ENCODE results near the gene PTEN.

The PTEN gene

DNA sequence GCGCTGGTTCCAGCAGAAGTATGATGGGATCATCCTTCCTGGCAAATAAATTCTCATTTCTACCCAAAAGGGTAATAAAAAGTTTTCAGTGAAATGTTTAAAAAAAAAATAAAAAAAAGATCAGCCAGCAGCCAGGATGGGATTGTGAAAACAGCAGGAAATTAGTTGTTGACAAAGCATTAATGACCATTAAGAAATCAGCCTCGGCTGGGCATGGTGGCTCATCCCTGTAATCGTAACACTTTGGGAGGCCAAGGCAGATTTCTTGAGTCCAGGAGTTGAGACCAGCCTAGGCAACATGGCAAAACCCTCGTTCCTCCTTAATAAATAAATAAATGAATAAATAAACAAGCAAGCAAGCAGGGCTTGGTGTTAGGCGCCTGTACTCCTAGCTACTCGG lies 82.6 kb downstream of the PTEN start:
- Histone ChIP-seq H4K20me1 (ENCODE audit: insufficient read depth, low read length) (no peaks in the 10 kb centered on the region), H3K9me3 (ENCODE audit: insufficient read depth, low read length) (no peaks in the 10 kb centered on the region), H3K79me2 (ENCODE audit: low read length) (no peaks in the 10 kb centered on the region), H3K9ac (ENCODE audit: low read length) (no peak overlapping the region), H3K4me2 (ENCODE audit: low read length) (no peak overlapping the region), H3K4me1 (ENCODE audit: low read length) (no peaks in the 10 kb centered on the region), H2AFZ (ENCODE audit: low read depth, low read length) (no peak overlapping the region), H3K36me3 (replicated peaks; ENCODE audit: low read depth, low read length) (peaks cover 9% of the 10 kb centered on the region), H3K27me3 (ENCODE audit: low read depth, low read length) (no peaks in the 10 kb centered on the region), H3K4me3 (ENCODE audit: low read length) (no peak overlapping the region), H3K27ac (ENCODE audit: low read length) (no peak overlapping the region)
- TF ChIP-seq, protein P1, sequence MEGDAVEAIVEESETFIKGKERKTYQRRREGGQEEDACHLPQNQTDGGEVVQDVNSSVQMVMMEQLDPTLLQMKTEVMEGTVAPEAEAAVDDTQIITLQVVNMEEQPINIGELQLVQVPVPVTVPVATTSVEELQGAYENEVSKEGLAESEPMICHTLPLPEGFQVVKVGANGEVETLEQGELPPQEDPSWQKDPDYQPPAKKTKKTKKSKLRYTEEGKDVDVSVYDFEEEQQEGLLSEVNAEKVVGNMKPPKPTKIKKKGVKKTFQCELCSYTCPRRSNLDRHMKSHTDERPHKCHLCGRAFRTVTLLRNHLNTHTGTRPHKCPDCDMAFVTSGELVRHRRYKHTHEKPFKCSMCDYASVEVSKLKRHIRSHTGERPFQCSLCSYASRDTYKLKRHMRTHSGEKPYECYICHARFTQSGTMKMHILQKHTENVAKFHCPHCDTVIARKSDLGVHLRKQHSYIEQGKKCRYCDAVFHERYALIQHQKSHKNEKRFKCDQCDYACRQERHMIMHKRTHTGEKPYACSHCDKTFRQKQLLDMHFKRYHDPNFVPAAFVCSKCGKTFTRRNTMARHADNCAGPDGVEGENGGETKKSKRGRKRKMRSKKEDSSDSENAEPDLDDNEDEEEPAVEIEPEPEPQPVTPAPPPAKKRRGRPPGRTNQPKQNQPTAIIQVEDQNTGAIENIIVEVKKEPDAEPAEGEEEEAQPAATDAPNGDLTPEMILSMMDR (IDR thresholded peaks at IDR 0.05; ENCODE audit: low read depth, low read length), result no peak
- TF ChIP-seq EZH2phosphoT487 (IDR thresholded peaks at IDR 0.05; ENCODE audit: low read depth), result no peak

DNA sequence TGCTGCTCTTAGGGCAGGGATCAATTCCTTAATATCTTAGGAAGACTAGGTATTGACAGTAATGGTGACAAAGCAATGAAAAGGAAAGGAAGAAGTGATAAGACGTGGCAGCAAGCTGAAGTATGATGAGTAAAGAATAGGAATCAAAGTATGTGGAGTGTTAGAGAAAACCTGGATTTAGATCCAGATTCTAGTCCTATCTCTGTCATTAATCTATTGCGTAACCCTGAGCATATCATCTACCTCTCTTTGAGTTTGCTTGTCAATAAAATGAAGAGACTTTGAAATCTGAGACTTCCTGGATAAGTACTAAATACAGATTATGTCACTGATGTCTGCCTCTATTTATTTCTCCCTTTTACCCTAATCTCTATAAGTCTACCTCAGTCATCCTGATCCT lies 89.2 kb downstream of the PTEN start:
- no peaks in the 10 kb centered on the region for H3K4me1 ChIP-seq (ENCODE audit: low read length)
- no peaks in the 10 kb centered on the region for H3K27me3 ChIP-seq (ENCODE audit: low read depth, low read length)
- H3K27ac ChIP-seq (ENCODE audit: low read length), result no peak overlapping the region
- H3K4me3 ChIP-seq (ENCODE audit: low read length), result no peak overlapping the region
- no peaks in the 10 kb centered on the region for H3K79me2 ChIP-seq (ENCODE audit: low read length)
- H2AFZ ChIP-seq (ENCODE audit: low read depth, low read length), result no peak overlapping the region
- TF ChIP-seq EZH2phosphoT487 (IDR thresholded peaks at IDR 0.05; ENCODE audit: low read depth), result no peak
- TF ChIP-seq, protein P1 (IDR thresholded peaks at IDR 0.05; ENCODE audit: low read depth, low read length), result no peak
- peaks cover 10% of the 10 kb centered on the region for H3K36me3 ChIP-seq (replicated peaks; ENCODE audit: low read depth, low read length)
- no peaks in the 10 kb centered on the region for H3K9me3 ChIP-seq (ENCODE audit: insufficient read depth, low read length)
- H4K20me1 ChIP-seq (ENCODE audit: insufficient read depth, low read length), result no peaks in the 10 kb centered on the region
- H3K4me2 ChIP-seq (ENCODE audit: low read length), result no peak overlapping the region
- no peak overlapping the region for H3K9ac ChIP-seq (ENCODE audit: low read length)

DNA sequence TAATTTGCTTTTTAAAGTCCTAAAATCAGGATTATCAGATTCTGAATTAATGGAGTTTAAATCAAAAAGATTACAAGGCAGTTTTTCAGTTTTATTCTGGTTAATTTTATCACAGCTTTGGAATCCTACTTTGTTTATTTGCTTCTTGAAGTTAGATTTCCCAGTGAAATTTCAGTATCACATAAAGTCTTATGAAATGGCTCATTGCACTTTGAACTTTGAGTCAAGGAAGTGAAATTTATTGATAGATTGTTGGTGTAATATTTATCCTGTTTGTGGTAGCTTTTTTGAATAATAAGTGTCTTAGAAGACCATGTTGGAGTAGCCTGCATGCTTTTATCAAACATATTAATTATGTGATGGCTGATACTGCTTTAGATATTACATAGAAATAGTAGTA lies 92.6 kb downstream of the PTEN start:
- peaks cover 10% of the 10 kb centered on the region for H3K36me3 ChIP-seq (replicated peaks; ENCODE audit: low read depth, low read length)
- H3K27me3 ChIP-seq (ENCODE audit: low read depth, low read length), result no peaks in the 10 kb centered on the region
- no peak overlapping the region for H3K4me2 ChIP-seq (ENCODE audit: low read length)
- H3K27ac ChIP-seq (ENCODE audit: low read length), result no peak overlapping the region
- no peak overlapping the region for H2AFZ ChIP-seq (ENCODE audit: low read depth, low read length)
- H3K4me1 ChIP-seq (ENCODE audit: low read length), result no peaks in the 10 kb centered on the region
- H3K79me2 ChIP-seq (ENCODE audit: low read length), result no peaks in the 10 kb centered on the region
- TF ChIP-seq EZH2phosphoT487 (IDR thresholded peaks at IDR 0.05; ENCODE audit: low read depth), result no peak
- TF ChIP-seq, protein P1 (IDR thresholded peaks at IDR 0.05; ENCODE audit: low read depth, low read length), result no peak
- H4K20me1 ChIP-seq (ENCODE audit: insufficient read depth, low read length), result no peaks in the 10 kb centered on the region
- no peak overlapping the region for H3K4me3 ChIP-seq (ENCODE audit: low read length)
- no peak overlapping the region for H3K9ac ChIP-seq (ENCODE audit: low read length)
- H3K9me3 ChIP-seq (ENCODE audit: insufficient read depth, low read length), result no peaks in the 10 kb centered on the region

DNA sequence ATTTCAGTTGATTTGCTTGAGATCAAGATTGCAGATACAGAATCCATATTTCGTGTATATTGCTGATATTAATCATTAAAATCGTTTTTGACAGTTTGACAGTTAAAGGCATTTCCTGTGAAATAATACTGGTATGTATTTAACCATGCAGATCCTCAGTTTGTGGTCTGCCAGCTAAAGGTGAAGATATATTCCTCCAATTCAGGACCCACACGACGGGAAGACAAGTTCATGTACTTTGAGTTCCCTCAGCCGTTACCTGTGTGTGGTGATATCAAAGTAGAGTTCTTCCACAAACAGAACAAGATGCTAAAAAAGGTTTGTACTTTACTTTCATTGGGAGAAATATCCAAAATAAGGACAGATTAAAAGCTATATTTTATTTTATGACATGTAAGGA lies 94.3 kb downstream of the PTEN start:
- no peak overlapping the region for H3K27ac ChIP-seq (ENCODE audit: low read length)

More for the DNA sequence above, 94.3 kb downstream of the PTEN start:
- Histone ChIP-seq H3K4me1 (ENCODE audit: low read length) (no peaks in the 10 kb centered on the region), H3K79me2 (ENCODE audit: low read length) (no peaks in the 10 kb centered on the region), H4K20me1 (ENCODE audit: insufficient read depth, low read length) (no peaks in the 10 kb centered on the region), H3K36me3 (replicated peaks; ENCODE audit: low read depth, low read length) (peaks cover 9% of the 10 kb centered on the region), H3K9me3 (ENCODE audit: insufficient read depth, low read length) (no peaks in the 10 kb centered on the region), H3K9ac (ENCODE audit: low read length) (no peak overlapping the region), H2AFZ (ENCODE audit: low read depth, low read length) (no peak overlapping the region), H3K27me3 (ENCODE audit: low read depth, low read length) (no peaks in the 10 kb centered on the region), H3K4me3 (ENCODE audit: low read length) (no peak overlapping the region), H3K4me2 (ENCODE audit: low read length) (no peak overlapping the region)
- TF ChIP-seq, protein P1 (IDR thresholded peaks at IDR 0.05; ENCODE audit: low read depth, low read length), result no peak
- TF ChIP-seq EZH2phosphoT487 (IDR thresholded peaks at IDR 0.05; ENCODE audit: low read depth), result no peak
